ENCODE measurements around the gene PLEKHA6.
A peak's percentile ranks its signal among the peaks of the same experiment; 100 is the strongest.

PLEKHA6 gene

GRCh38 chr1:204308023-204308628 lies 51.6 kb downstream of the PLEKHA6 start:
- no peak for DNase-seq

- no peak for DNase-seq
Observed at GRCh38 chr1:204307334-204307883, 52.3 kb downstream of the PLEKHA6 start.

- DNase-seq: no peak
Observed at GRCh38 chr1:204306076-204306475, 53.7 kb downstream of the PLEKHA6 start.

- no peak for DNase-seq
Observed at GRCh38 chr1:204304067-204304466, 55.7 kb downstream of the PLEKHA6 start.

- DNase-seq: no peak
Observed at GRCh38 chr1:204302769-204303168, 57.0 kb downstream of the PLEKHA6 start.

GRCh38 chr1:204301171-204301957 lies 58.4 kb downstream of the PLEKHA6 start:
- DNase-seq: no peak

GRCh38 chr1:204299814-204300365 lies 59.8 kb downstream of the PLEKHA6 start:
- DNase-seq: no peak

- DNase-seq: no peak
Observed at GRCh38 chr1:204296431-204296988, 63.2 kb downstream of the PLEKHA6 start.

GRCh38 chr1:204295671-204296070 lies 64.1 kb downstream of the PLEKHA6 start:
- DNase-seq: no peak

- DNase-seq: no peak
Observed at GRCh38 chr1:204294357-204294756, 65.4 kb downstream of the PLEKHA6 start.

- DNase-seq: no peak
Observed at GRCh38 chr1:204293605-204294337, 66.0 kb downstream of the PLEKHA6 start.

GRCh38 chr1:204292740-204293139 lies 67.0 kb downstream of the PLEKHA6 start:
- DNase-seq: no peak

- DNase-seq: no peak
Observed at GRCh38 chr1:204289280-204289679, 70.4 kb downstream of the PLEKHA6 start.

GRCh38 chr1:204288021-204288588 lies 71.6 kb downstream of the PLEKHA6 start:
- DNase-seq: no peak

- no peak for DNase-seq
Observed at GRCh38 chr1:204287466-204287891, 72.2 kb downstream of the PLEKHA6 start.

GRCh38 chr1:204286831-204287421 lies 72.8 kb downstream of the PLEKHA6 start:
- DNase-seq: peak; percentile 32

- DNase-seq: no peak
Observed at GRCh38 chr1:204286315-204286714, 73.4 kb downstream of the PLEKHA6 start.

GRCh38 chr1:204285436-204286305 lies 74.1 kb downstream of the PLEKHA6 start:
- DNase-seq: no peak

GRCh38 chr1:204284929-204285328 lies 74.8 kb downstream of the PLEKHA6 start:
- DNase-seq: no peak

GRCh38 chr1:204283711-204284651 lies 75.7 kb downstream of the PLEKHA6 start:
- DNase-seq: no peak

All from activated CD4-positive, CD25-positive, alpha-beta regulatory T cell treated with anti-CD3 and anti-CD28 coated beads, Interleukin-2, amount 50 U/mL, for 72 hours (primary cell).